ENCODE data around the gene LRP2. TPM values are rescaled to one million over a fixed set of nuclear protein-coding genes. Genes with fewer than 3 reads are reported as not detected.
"Not testable (repeated sequence)": the region's sequence is repeated elsewhere in the genome, so short reads cannot be mapped to it uniquely, and the experiment has no call there.

LRP2 gene
- total and polyA plus RNA-seq, 10 of the 15 experiments (the other 5 are each of a cell fraction or from before 2014, with no cell fraction given), result 0.01 to 0.19 (median 0.06) TPM; not detected in 5

DNA sequence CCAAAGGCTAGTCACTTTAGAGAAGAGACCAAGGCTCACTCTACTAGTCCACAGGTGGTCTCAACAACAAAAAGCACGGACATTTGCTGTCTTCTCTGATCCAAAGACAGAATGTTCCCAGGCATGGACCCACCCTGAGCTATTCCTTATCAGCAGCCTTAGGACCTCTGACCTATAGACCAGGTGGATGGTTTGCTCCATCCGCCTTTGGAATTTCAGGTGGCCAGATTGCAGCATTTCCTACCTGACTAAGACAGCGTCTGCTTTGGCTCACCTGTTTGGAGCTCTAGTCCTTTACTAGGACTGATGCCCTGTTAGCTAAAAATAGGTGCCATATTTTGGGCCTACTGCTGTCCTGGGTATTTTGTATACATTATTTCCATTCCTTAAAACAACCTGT, 44.6 kb upstream of the LRP2 start:
- ChIA-PET RAD21 (ENCODE audit: unreplicated experiment) (no interaction called here), CTCF (no interaction called here), SMC1A (ENCODE audit: uncharacterized antibody, unreplicated experiment) (no interaction called here), POLR2A (no interaction called here)
- 22% methylated on average over 3 of the region's 3 CpGs for WGBS (ENCODE audit: insufficient coverage, insufficient replicate concordance, low lambda C conversion rate, missing lambda C conversion rate)
- no peaks in the 10 kb centered on the region; a peak in 1 of 4 replicates for H3K27me3 ChIP-seq (replicated peaks in 1 of 2; ENCODE audit: control insufficient read depth in 2 of 2, insufficient read depth in 2 of 2, low read length in 1 of 2)
- H3K9ac ChIP-seq (ENCODE audit: control insufficient read depth, insufficient read depth, low read length), result no peak overlapping the region
- no peaks in the 10 kb centered on the region for H3K4me1 ChIP-seq (ENCODE audit: control insufficient read depth, insufficient read depth, low read length)
- no peaks in the 10 kb centered on the region for H3K9me3 ChIP-seq (replicated peaks; ENCODE audit: control insufficient read depth, insufficient read depth, low read length)
- no TSS peak for BruUV-seq (replicated peaks)
- no peaks in the 10 kb centered on the region for H3K79me2 ChIP-seq (ENCODE audit: control insufficient read depth, insufficient read depth, low read length)
- no peak overlapping the region for H3K27ac ChIP-seq (ENCODE audit: control insufficient read depth, insufficient read depth)
- no peak overlapping the region for H2AFZ ChIP-seq (ENCODE audit: control insufficient read depth, low read depth, low read length)
- DNase-seq (ENCODE audit: low read depth, low spot score) (no peak), ATAC-seq (no peak), FAIRE-seq (no peak)
- in situ Hi-C loops (cut with MboI) (no loop called here), intact Hi-C loops (cut with micrococcal nuclease; ENCODE audit: unreplicated experiment) (no loop called here)
- TF ChIP-seq POLR2AphosphoS2 (IDR thresholded peaks at IDR 0.05; ENCODE audit: low read depth, low read length), result no peak
- no peaks in the 10 kb centered on the region for H4K20me1 ChIP-seq (ENCODE audit: control insufficient read depth, insufficient read depth)
- H3K4me2 ChIP-seq (ENCODE audit: control insufficient read depth, insufficient read depth), result no peak overlapping the region
- no peak overlapping the region for H3K4me3 ChIP-seq
- no peaks in the 10 kb centered on the region for H3K36me3 ChIP-seq (ENCODE audit: control insufficient read depth in 2 of 2, insufficient read depth in 2 of 2, low read length in 1 of 2)

DNA sequence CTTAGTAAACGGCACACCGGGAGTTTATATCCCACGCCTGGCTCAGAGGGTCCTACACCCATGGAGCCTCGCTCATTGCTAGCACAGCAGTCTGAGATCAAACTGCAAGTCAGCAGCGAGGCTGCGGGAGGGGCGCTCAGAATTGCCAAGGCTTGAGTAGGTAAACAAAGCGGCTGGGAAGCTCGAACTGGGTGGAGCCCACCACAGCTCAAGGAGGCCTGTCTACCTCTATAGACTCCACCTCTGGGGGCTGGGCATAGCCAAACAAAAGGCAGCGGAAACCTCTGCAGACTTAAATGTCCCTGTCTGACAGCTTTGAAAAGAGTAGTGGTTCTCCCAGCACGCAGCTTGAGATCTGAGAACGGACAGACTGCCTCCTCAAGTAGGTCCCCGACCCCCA, 37.2 kb upstream of the LRP2 start:
- H3K27ac ChIP-seq (ENCODE audit: control insufficient read depth, insufficient read depth); H3K9ac ChIP-seq (ENCODE audit: control insufficient read depth, insufficient read depth, low read length); DNase-seq (ENCODE audit: low read depth, low spot score); H3K27me3 ChIP-seq (replicated peaks in 1 of 2; ENCODE audit: control insufficient read depth in 2 of 2, insufficient read depth in 2 of 2, low read length in 1 of 2); POLR2A ChIA-PET; H3K4me1 ChIP-seq (ENCODE audit: control insufficient read depth, insufficient read depth, low read length); H3K36me3 ChIP-seq (ENCODE audit: control insufficient read depth in 2 of 2, insufficient read depth in 2 of 2, low read length in 1 of 2); ATAC-seq; SMC1A ChIA-PET (ENCODE audit: uncharacterized antibody, unreplicated experiment); H3K9me3 ChIP-seq (replicated peaks; ENCODE audit: control insufficient read depth, insufficient read depth, low read length); FAIRE-seq; H3K4me3 ChIP-seq; H3K79me2 ChIP-seq (ENCODE audit: control insufficient read depth, insufficient read depth, low read length); BruUV-seq (replicated peaks); H4K20me1 ChIP-seq (ENCODE audit: control insufficient read depth, insufficient read depth); H2AFZ ChIP-seq (ENCODE audit: control insufficient read depth, low read depth, low read length); in situ Hi-C loops (cut with MboI); RAD21 ChIA-PET (ENCODE audit: unreplicated experiment); H3K4me2 ChIP-seq (ENCODE audit: control insufficient read depth, insufficient read depth); CTCF ChIA-PET: not testable (repeated sequence)
- intact Hi-C loops (cut with micrococcal nuclease; ENCODE audit: unreplicated experiment), result loop anchor here (10.0 kb wide), 1 partner anchor 255 kb away; no protein-coding TSS in a partner anchor
- WGBS (ENCODE audit: insufficient coverage, insufficient replicate concordance, low lambda C conversion rate, missing lambda C conversion rate), result 54% methylated on average over 13 of the region's 13 CpGs

All from GM12878 (cell line).